ENCODE results near the gene CEP164. TPM values are rescaled to one million over a fixed set of nuclear protein-coding genes. Genes with fewer than 3 reads are reported as not detected.

Gene CEP164
- total RNA-seq: 10 to 100 TPM; 33.0 to 36.7 TPM
- polyA plus RNA-seq (2013, experiment 1 of 2): 24.5 TPM
- polyA plus RNA-seq (2013, experiment 2 of 2): 31.5 TPM
- total RNA-seq: 27.0 to 96.5 (median 71.9) reads per million in 172 experiments

- no peak for TF ChIP-seq CTCF (IDR thresholded peaks at IDR 0.05)
- ChIA-PET POLR2A (interaction anchor here (0.8 to 2.4 kb wide), 10 partner anchors 8 to 184 kb away, joined by 3 to 21 read pairs (median 6); partner anchors contain the start of genes PAFAH1B2, PCSK7, RNF214 and SIDT2), CTCF (interaction anchor here (0.6 kb wide), 1 partner anchor 181 kb away, joined by 3 read pairs; no protein-coding TSS in a partner anchor)
- Mint-ChIP-seq H3K4me3 (peak within 1 kb of the TSS; percentile 69), H3K9me3 (no peaks in the 10 kb centered on the region), H3K4me1 (ENCODE audit: low read depth) (peaks cover 9% of the 10 kb centered on the region), H3K36me3 (ENCODE audit: low read depth) (peaks cover 4% of the 10 kb centered on the region), H3K27me3 (no peaks in the 10 kb centered on the region), H3K27ac (peak within 1 kb of the TSS; percentile 59)
- peak; percentile 93 for ATAC-seq (ENCODE audit: poor library complexity)
- intact Hi-C loops (cut with DNase I, micrococcal nuclease): loop anchor here (2.0 to 10.0 kb wide), 5 partner anchors 95 to 555 kb away; partner anchors contain the start of genes PCSK7 (in 2 of the 2), RNF214 (in 2 of the 2), BUD13 (in 1 of the 2) and PAFAH1B2 (in 1 of the 2)
- H3K4me1 ChIP-seq (ENCODE audit: insufficient read depth, low read length): peaks cover 23% of the 10 kb centered on the region
- peak; percentile 89 to 97 (median 92) for DNase-seq
- peak within 1 kb of the TSS; percentile 68 to 92 for H3K27ac ChIP-seq (ENCODE audit: low read depth in 1 of 2, low read length in 2 of 2)
- H3K4me3 ChIP-seq (ENCODE audit: low read length): peak within 1 kb of the TSS; percentile 92
- H3K9me3 ChIP-seq (ENCODE audit: control insufficient read depth in 1 of 2, insufficient read depth in 1 of 2, low read length in 2 of 2): no peaks in the 10 kb centered on the region
- no peaks in the 10 kb centered on the region for H3K36me3 ChIP-seq (ENCODE audit: insufficient read depth, low read length)
- no peaks in the 10 kb centered on the region for H3K27me3 ChIP-seq (ENCODE audit: control insufficient read depth in 1 of 2, insufficient read depth in 2 of 2, low read length in 2 of 2)
Measured at GRCh38 chr11:117327567-117328374, at the start of gene CEP164. Gene CEP164 (plus strand): TSS chr11:117327854. CDS start chr11:117338587, 10,733 bp downstream.

- H3K9me3 ChIP-seq (ENCODE audit: control insufficient read depth in 1 of 2, insufficient read depth in 1 of 2, low read length in 2 of 2): no peaks in the 10 kb centered on the region
- intact Hi-C loops (cut with DNase I, micrococcal nuclease): no loop called here
- H3K36me3 Mint-ChIP-seq (ENCODE audit: low read depth): peaks cover 65% of the 10 kb centered on the region
Measured at GRCh38 chr11:117278347-117278746, 49.3 kb upstream of the CEP164 start.

More at GRCh38 chr11:117278347-117278746, 49.3 kb upstream of the CEP164 start:
- TF ChIP-seq CTCF (IDR thresholded peaks at IDR 0.05): no peak
- DNase-seq (no peak), ATAC-seq (ENCODE audit: poor library complexity) (no peak)
- Histone ChIP-seq H3K27ac (ENCODE audit: low read depth in 1 of 2, low read length in 2 of 2) (peak overlapping the region in 1 of 2 donors; percentile 32), H3K4me3 (ENCODE audit: low read length) (no peak overlapping the region), H3K27me3 (ENCODE audit: control insufficient read depth in 1 of 2, insufficient read depth in 2 of 2, low read length in 2 of 2) (no peaks in the 10 kb centered on the region), H3K36me3 (ENCODE audit: insufficient read depth, low read length) (peaks cover 20% of the 10 kb centered on the region), H3K4me1 (ENCODE audit: insufficient read depth, low read length) (peaks cover 49% of the 10 kb centered on the region)
- Mint-ChIP-seq H3K27me3 (no peaks in the 10 kb centered on the region), H3K4me1 (ENCODE audit: low read depth) (peaks cover 52% of the 10 kb centered on the region), H3K9me3 (peaks cover 2% of the 10 kb centered on the region), H3K4me3 (no peak overlapping the region), H3K27ac (peak overlapping the region; percentile 78)
- ChIA-PET POLR2A (no interaction called here), CTCF (no interaction called here)
